Hepatocyte (in vitro differentiated cells): ENCODE measurements around the gene VSIG8.

Source experiments
- CTCF ChIP-seq: fragments of 200-600 bp; sonication (generic); IDR thresholded peaks from 2 replicates; pipeline ENCODE4 v1.5.1; 2016; ENCODE audit warnings: antibody characterized with exemption, mild to moderate bottlenecking; ENCODE audit not compliant: poor library complexity
- EZH2 ChIP-seq: fragments of 200-600 bp; sonication (generic); IDR thresholded peaks from 2 replicates; pipeline ENCODE4 v1.6.1; 2016; ENCODE audit warnings: antibody characterized with exemption, mild to moderate bottlenecking, borderline replicate concordance

GRCh38 chr1:159857889-159858288 is 4.6 kb downstream of the VSIG8 start:
- no peak for TF ChIP-seq CTCF
- no peak for TF ChIP-seq EZH2
